ENCODE data around the gene MAOA.
"Not testable (repeated sequence)": the region's sequence is repeated elsewhere in the genome, so short reads cannot be mapped to it uniquely, and the experiment has no call there.

The MAOA gene

GRCh38 chrX:43664258-43664657, 8.2 kb downstream of the MAOA start:
- no peak for DNase-seq

DNA sequence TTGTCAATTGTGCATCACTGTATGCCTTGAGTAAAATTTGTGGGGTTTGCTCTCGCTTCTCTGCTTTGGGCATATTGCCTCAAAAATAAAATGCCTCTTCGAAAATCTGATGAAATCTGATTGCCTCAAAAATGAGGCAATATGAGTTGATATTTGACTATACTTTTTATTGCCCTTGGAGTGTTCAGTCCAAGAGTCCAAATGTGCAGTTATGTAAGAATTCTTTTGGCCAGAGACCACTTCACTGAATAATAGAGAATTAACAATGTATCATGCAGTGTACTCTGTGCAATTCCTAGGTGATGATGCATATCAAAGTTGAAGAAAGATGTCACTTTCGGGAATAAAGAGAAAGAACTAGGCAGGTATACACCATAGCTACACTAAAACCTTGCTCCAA, 8.6 kb downstream of the MAOA start:
- no peak for DNase-seq

- no peak for DNase-seq
These were observed 10.3 kb downstream of the MAOA start for GRCh38 chrX:43666311-43666912.

DNA sequence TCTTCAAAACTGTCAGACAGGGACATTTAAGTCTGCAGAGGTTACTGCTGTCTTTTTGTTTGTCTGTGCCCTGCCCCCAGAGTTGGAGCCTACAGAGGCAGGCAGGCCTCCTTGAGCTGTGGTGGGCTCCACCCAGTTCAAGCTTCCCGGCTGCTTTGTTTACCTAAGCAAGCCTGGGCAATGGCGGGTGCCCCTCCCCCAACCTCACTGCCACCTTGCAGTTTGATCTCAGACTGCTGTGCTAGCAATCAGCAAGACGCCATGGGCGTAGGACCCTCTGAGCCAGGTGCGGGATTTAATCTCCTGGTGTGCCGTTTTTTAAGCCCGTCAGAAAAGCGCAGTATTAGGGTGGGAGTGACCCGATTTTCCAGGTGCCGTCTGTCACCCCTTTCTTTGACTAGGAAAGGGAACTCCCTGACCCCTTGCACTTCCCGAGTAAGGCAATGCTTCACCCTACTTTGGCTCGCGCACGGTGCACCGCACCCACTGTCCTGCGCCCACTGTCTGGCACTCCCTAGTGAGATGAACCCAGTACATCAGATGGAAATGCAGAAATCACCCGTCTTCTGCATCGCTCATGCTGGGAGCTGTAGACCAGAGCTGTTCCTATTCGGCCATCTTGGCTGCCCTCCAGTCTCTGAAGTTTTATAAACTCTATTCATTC, 20.0 kb downstream of the MAOA start:
- not testable (repeated sequence) for DNase-seq

DNA sequence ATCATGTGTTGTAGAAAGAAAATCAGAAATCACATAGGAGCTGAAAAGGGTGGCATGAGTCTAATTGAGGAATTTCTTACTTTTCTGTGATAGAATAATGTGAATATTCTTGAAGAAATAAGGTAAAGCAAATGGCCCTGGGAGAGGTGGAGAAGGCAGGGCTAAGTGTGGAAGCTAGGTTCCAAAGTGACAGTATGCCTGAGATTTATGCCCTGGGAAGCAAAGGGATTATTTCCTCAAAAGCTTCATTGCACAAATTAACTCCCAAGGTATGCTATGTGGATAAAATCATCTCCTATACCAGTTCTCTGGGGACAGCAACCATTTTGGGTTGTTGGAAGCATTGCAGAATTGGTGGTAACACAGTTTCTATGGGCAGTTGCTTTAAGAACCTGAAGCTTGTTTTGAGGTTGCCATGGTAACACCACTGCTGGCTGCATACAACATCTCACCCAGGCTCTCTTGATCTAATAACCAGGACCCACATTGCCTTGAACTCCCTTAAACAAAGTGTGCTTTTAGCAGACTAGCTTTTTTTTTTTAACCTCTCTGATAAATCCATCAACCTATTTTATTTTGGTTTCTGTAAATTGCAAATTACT, 21.0 kb downstream of the MAOA start:
- DNase-seq, result no peak

DNA sequence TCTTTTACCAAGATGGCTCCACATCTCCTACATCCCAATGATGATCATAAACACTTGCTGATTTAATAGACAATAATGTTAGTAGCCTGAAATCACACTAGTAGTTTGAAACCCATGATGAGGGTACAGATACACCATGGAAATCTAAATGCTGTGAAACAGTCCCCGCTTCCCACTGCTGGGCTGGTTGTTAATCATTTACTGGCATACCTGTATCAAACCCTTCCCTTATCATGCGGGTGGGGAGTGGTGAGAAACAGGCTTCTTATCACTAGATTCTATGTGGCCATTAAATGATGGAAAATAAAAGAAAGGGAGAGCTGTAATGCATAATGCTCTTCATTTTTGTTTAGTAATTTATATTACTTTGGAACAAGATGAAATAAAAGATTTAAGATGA, 21.9 kb downstream of the MAOA start:
- no peak for DNase-seq

GRCh38 chrX:43679058-43679457, 23.0 kb downstream of the MAOA start:
- DNase-seq, result no peak

GRCh38 chrX:43679778-43680177, 23.7 kb downstream of the MAOA start:
- no peak for DNase-seq

DNA sequence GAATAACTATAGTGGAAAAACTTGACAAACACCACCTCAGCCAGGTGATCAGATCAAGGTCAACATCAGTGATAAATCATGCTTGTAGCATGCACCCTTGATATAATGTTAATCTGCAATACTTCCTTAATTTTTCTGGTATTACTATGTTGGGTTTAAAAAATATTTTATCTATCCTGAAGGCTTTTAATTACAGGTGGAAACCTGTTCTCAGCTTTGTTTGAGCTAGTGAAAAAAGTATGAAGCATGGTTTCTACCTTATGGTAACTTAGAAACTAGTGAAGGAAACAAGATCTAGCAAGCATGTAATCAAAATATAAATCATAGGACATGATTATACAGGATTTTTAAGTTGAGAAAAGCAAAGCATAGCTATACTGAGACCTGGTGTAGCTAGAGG, 26.6 kb downstream of the MAOA start:
- DNase-seq, result no peak

DNA sequence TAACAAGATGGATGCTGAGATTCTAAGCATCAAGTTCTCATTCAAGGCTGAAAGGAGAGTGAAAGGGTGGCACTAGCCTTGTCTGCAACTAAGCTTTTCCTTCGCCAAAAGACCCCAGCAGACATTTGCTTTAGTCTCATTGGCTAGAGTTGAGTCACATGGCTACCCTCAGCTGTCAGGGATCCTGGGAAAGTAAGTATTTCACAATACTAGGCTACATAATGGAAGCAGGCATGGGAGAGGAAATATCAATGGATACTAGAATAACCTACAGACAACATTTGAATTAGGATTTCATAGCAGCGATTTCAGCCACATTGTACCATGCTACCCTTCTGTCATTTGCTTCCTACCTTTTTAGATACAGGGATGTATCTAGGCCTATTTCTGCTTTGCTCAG, 29.1 kb downstream of the MAOA start:
- DNase-seq, result no peak

DNA sequence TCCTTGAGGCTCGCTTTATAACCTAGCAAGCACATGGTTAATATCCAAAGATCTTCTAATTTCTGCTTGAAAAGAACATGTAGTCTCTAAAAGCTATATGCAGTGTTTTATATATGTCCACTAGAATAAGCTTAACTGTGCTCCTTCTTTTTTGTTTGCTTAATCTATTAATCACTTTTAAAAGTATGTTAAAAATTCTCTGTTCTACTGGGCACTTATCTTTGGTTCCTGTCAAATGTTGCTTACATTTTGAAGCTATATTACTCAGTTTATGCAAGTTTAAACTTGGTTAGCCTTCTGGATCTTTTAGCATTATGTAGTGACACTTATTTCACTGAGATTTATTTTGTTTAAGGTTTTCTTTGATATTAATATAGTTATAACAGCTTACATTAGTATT, 32.5 kb downstream of the MAOA start:
- no peak for DNase-seq

DNA sequence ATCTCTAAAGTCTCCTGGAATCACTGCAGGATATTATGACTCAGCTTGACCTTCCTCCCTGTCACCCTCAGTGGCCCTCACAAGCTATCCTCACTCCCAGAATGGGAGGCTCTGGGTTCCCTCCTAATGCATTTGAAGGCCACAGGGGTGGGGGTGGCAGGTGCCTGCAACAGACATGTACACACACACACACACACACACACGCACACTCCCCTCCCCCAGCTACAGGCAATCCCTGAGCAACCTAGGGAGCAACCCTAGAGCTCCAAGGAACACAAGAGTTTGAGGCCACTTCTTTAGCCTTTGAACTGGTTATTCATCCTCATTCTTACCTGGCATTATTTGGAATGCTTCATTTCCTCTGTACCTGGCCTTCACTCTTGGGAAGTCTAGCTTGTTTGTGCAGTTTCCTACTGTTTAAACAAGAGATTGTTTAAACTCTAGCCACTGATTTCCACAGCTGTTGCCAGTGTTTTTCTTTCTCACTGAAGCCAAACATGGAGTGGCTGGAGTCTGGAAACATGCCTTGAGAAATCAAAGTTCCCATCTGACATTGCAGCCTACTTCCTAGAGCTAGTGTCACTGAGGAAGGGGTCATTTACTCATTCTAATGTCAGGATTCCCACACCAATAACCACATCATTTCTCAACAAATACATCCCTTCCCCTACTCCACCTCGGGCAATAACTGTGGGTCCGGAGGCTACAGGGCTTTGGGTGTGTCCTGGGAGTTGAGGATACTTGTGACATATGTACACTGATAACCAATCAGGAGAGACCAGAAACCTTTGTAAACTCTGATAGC, 37.7 kb downstream of the MAOA start:
- DNase-seq, result no peak

GRCh38 chrX:43699475-43699874, 43.4 kb downstream of the MAOA start:
- DNase-seq, result no peak

DNA sequence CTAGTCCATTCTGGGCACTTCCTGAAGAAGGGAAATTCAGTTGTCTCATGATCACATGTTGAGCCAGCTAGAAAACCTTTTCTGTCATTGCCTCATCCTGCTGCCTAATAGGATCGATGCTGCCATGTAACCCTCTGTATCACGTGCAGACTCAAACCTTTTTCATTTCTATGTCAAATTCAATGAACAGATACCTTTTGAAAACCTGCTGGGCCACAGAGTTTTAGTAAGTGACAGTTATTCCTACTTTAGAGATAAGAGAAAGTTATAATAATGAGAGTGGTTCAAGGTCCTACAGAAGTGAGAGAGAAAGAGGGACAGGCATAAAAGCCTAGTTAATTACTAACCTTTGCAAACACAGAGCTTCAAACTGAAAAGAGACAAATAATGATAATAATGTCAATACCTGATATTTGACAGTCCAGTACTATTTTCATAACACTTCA, 46.0 kb downstream of the MAOA start:
- DNase-seq, result no peak

- DNase-seq, result no peak
These were observed 46.6 kb downstream of the MAOA start for GRCh38 chrX:43702660-43703059.

- DNase-seq, result peak; percentile 6
These were observed 47.2 kb downstream of the MAOA start for GRCh38 chrX:43703211-43703791.

GRCh38 chrX:43706786-43707370, 50.8 kb downstream of the MAOA start:
- DNase-seq, result no peak

DNA sequence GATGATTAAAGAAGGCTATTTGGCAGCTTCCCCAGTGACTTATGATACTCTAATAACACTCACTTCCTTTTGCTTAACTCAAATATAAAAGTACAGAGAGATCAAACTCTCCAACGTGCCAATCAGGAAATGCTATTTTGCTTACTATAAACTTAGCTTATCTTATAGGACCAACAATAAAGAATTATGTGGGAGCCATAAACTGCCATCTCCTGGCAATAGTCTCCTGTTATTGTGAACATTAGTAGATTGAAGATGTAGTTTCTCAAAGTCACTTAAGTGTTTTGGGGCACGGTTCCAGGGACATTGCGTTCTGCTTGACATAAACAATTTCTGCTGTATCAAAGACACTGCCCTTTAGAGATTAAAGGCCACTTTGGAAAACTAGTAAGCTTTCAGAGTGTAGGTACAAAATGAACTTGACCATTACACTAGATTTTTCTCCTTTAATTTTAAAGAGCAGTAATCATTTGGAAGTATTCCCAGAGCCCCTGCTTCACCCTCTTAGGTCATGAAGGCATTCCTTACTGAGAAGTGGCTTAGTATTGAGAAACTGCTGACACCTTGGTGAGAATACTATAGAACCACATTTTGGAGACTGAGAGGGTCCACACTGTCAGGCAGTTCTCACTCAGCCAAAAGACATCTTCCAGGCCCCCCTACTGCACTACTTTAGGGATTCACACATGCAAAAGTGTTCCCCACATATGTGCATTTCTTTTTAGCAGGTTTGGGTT, 51.9 kb downstream of the MAOA start:
- no peak for DNase-seq

DNA sequence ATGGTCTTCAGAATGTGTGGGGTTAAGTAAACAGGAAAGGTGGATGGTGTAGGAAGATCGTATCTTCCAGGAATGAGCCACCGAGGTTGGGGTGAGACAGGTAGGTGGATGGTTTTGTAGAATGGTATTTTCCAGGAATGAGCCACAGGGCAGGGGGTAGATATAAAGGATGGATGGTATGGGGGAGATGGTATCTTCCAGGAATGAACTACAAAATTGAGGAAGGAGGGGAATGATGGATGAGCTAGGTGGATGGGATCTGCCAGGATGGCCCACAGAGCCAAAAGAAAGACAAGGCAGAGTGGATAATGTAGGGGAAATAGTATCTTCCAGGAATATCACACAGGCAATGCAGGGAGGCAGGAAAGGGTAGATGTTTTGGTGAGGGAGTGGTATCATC, 60.0 kb downstream of the MAOA start:
- DNase-seq, result no peak

DNA sequence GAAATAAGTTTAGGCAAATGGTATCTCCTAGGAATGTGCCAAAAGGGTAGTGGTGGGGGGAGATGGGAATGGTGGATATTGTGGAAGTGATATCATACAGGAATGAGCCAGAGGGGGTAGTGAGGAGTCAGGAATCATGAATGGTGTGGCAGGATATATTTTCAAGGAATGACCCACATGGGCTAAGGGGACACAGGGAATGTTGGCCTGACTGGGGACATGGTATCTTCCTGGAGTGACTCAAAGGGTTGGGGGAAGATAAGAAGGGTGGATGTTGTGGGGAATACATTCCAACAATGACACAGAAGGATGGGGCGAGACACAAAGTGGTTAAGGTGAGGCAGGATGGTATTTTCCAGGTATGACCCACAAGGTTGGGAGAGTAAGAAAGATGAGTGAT, 60.6 kb downstream of the MAOA start:
- no peak for DNase-seq

DNA sequence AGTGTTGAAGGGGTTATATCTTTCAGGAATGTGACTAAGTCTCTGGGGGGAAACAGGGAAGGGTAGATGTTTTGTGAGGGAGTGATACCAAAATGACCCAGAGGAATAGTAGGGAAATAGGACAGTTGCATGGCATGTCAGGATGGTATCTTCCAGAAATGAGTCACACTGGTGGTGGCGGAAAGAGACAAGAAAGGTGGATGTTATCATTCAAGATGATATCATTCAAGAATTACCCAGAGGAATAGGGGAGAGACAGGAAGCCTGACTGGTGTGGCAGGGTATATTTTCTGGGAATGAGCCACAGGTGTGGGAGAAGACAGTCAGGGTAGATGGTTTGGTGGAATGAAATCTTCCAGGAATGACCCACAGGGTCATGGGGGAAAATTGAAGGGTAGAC, 61.1 kb downstream of the MAOA start:
- no peak for DNase-seq

GRCh38 chrX:43718081-43718480, 62.0 kb downstream of the MAOA start:
- DNase-seq, result no peak

Measured in fibroblast of skin of right biceps (primary cell).